ENCODE measurements around the gene IDH3G.
"Not testable (repeated sequence)": the region's sequence is repeated elsewhere in the genome, so short reads cannot be mapped to it uniquely, and the experiment has no call there.

The IDH3G gene

GRCh38 chrX:153762626-153763173 lies 31.5 kb downstream of the IDH3G start:
- DNase-seq (ENCODE audit: low read depth) = no peak

- DNase-seq (ENCODE audit: low read depth) = no peak
Observed at GRCh38 chrX:153761863-153762262, 32.3 kb downstream of the IDH3G start.

GRCh38 chrX:153755136-153755535 lies 39.0 kb downstream of the IDH3G start:
- no peak for DNase-seq (ENCODE audit: low read depth)

GRCh38 chrX:153750127-153750774 lies 43.9 kb downstream of the IDH3G start:
- DNase-seq (ENCODE audit: low read depth) = no peak

GRCh38 chrX:153749017-153749416 lies 45.2 kb downstream of the IDH3G start:
- not testable (repeated sequence) for DNase-seq (ENCODE audit: low read depth)

- DNase-seq (ENCODE audit: low read depth) = not testable (repeated sequence)
Observed at GRCh38 chrX:153746991-153747390, 47.2 kb downstream of the IDH3G start.

GRCh38 chrX:153746359-153746758 lies 47.8 kb downstream of the IDH3G start:
- DNase-seq (ENCODE audit: low read depth) = no peak

GRCh38 chrX:153745067-153745433 lies 49.1 kb downstream of the IDH3G start:
- DNase-seq (ENCODE audit: low read depth) = not testable (repeated sequence)

GRCh38 chrX:153744210-153745066 lies 49.7 kb downstream of the IDH3G start:
- DNase-seq (ENCODE audit: low read depth) = no peak

- not testable (repeated sequence) for DNase-seq (ENCODE audit: low read depth)
Observed at GRCh38 chrX:153743468-153744209, 50.5 kb downstream of the IDH3G start.

- not testable (repeated sequence) for DNase-seq (ENCODE audit: low read depth)
Observed at GRCh38 chrX:153742796-153743467, 51.2 kb downstream of the IDH3G start.

- DNase-seq (ENCODE audit: low read depth) = not testable (repeated sequence)
Observed at GRCh38 chrX:153742111-153742510, 52.1 kb downstream of the IDH3G start.

- DNase-seq (ENCODE audit: low read depth) = no peak
Observed at GRCh38 chrX:153741446-153741845, 52.7 kb downstream of the IDH3G start.

- DNase-seq (ENCODE audit: low read depth) = no peak
Observed at GRCh38 chrX:153740631-153741222, 53.4 kb downstream of the IDH3G start.

- DNase-seq (ENCODE audit: low read depth) = no peak
Observed at GRCh38 chrX:153739754-153740486, 54.3 kb downstream of the IDH3G start.

- DNase-seq (ENCODE audit: low read depth) = no peak
Observed at GRCh38 chrX:153738056-153738605, 56.0 kb downstream of the IDH3G start.

- no peak for DNase-seq (ENCODE audit: low read depth)
Observed at GRCh38 chrX:153736871-153737441, 57.2 kb downstream of the IDH3G start.

GRCh38 chrX:153736071-153736820 lies 57.9 kb downstream of the IDH3G start:
- no peak for DNase-seq (ENCODE audit: low read depth)
